HG02852 (cell line): ENCODE data around the gene ACP6.
"Not testable (repeated sequence)": the region's sequence is repeated elsewhere in the genome, so short reads cannot be mapped to it uniquely, and the experiment has no call there.

Source experiments
- ATAC-seq: cut with Tn5 transposase; IDR thresholded peaks from one replicate; pipeline ENCODE4 v1.9.1; 2021; ENCODE audit warnings: mild to moderate bottlenecking, moderate library complexity; ENCODE audit not compliant: unreplicated experiment

Gene ACP6

DNA sequence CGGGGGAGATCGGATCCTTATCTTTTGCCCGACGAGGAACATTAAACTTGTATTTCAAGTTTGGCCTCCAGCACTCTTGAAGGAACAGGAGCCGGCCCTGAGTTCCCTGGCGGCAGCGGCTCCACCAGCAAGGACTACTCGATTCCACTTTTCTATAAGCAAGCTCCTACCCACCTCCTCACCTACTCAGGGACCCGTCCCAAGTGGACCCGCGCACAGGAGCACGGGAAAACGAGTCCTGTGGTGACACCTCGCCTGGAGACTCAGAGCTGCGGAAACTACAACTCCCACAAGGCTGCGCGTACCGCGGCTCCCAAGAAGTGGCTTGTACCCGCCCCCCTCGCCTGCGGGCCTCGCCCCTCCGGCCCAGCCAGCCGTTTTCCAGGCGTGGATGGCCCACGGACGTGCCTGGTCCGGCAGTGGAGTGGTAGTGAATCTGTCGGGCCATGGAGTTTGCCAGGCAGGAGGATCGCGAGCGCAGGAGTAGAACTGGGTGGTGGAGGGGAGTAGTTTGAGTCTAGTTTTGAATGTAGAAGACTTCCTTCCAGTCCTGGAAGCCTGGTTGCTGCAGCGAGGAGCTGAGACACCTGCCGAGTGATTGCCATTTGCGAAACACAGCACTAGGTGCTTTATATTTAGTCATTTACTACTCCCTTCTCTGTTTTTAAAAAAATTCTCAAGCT is at the start of gene ACP6:
Gene ACP6 (minus strand): TSS at position 206 of the 683 bp plus-strand sequence. CDS start 476 bp downstream, outside the sequence.
- peak; percentile 97 for ATAC-seq

DNA sequence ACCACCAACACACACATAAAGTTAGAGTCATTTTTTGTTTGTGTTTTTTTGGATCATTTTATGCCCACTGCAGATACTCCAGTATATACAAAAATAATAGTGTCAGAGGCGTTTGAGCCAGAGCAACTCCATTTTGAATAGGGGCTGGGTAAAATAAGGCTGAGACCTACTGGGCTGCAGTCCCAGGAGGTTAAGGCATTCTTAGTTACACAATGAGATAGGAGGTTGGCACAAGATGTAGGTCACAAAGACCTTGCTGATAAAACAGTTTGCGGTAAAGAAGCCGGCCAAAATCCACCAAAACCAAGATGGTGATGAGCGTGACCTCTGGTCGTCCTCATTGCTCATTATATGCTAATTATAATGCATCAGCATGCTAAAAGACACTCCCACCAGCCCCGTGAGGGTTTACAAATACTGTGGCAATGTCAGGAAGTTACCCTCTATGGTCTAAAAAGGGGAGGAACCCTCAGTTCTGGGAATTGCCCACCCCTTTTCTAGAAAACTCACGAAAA is 49.4 kb upstream of the ACP6 start:
- ATAC-seq, result no peak

DNA sequence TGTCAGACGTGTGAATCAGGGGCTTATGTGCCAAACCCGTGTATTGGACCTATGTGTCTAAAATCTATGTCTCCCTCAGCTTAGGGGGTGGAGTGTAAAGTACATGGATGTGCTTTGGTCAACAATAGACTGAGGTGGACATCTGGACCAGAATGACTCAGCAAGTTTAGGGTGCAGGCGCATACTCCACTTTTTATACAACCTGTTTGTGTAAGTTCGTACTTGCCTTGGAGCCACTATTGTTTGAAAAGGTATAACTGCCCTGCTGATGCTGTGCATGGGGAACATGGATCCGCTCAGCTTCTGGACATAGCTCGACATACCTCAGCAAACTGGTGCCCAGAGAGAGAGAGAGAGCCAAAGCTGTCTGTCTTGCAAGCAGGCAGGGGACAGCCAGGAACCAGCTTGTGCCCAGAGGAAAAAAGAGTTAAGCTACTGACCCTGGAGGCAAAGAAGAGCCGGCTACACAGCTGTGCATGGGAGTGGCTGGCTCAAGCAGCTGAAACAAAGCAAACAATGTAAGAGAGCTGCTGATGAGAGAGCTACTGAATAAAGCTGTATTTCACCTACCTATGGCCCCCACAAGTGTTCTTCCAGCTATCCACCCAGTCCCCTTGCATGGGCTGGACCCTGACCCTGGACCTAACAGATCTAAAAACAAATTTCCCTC is 48.8 kb upstream of the ACP6 start:
- ATAC-seq, result no peak

DNA sequence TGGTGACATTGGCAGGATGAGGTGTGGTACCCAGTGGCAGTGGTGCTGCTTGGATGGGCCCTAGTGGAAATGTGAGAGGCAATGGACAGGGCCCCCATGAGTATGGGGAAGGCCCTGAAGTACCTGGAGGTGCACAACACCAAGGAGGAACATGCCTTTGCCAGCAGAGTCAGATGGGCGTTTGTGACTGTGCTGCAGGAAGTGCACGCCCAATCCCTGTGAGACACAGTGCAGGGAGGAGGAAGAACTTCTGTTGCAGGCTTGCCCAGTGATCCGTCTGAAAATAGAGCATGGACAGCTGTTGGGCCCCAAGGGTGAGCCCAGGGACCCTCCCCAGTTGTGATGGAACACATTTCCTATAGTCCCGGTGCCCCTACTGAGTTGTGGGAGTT is 47.4 kb upstream of the ACP6 start:
- no peak for ATAC-seq

DNA sequence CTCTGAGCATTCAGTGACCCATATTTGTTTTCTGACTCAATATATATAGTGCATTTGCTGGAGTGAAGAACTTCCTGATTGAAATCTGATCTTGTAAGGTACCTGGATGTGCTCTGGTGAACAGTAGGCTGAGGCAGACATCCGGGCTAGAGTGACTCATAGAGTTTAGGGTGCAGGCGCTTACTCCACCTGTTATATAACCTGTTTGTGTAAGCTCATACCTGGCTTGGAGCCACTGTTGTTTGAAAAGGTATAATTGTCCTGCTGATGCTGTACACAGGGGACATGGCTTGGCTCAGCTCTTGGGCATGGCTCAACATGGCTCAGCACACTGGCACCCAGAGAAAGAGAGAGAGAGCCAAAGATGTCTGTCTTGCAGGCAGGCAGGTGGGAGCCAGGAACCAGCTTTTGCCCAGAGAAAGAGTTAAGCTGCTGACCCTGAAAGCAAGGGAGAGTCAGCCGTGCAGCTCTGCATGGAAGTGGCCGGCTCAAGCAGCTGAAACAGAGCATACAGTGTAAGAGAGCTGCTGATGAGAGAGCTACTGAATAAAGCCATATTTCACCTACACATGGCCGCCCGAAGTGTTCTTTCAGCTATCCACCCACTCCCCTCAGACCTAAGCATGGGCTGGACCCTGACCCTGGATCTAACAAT is 46.9 kb upstream of the ACP6 start:
- no peak for ATAC-seq

DNA sequence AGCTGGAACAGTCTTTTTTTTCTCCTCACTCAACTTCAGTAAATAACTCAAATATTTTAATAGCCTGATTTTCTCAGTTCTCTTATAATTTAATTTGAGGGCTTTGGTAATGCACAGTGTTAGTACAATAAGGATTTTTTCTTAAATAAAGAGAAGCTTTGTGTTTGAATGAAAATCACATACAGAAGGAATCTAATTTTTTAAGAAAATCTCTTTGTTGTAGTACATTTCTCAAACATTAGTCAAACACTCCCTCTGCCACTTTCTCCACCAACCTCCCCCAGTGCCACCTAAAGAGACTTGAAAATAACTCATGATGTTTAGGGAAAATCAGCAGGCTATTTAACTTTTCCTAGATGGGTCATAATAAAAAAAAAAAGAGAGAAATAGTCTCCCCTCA is 42.3 kb upstream of the ACP6 start:
- no peak for ATAC-seq

DNA sequence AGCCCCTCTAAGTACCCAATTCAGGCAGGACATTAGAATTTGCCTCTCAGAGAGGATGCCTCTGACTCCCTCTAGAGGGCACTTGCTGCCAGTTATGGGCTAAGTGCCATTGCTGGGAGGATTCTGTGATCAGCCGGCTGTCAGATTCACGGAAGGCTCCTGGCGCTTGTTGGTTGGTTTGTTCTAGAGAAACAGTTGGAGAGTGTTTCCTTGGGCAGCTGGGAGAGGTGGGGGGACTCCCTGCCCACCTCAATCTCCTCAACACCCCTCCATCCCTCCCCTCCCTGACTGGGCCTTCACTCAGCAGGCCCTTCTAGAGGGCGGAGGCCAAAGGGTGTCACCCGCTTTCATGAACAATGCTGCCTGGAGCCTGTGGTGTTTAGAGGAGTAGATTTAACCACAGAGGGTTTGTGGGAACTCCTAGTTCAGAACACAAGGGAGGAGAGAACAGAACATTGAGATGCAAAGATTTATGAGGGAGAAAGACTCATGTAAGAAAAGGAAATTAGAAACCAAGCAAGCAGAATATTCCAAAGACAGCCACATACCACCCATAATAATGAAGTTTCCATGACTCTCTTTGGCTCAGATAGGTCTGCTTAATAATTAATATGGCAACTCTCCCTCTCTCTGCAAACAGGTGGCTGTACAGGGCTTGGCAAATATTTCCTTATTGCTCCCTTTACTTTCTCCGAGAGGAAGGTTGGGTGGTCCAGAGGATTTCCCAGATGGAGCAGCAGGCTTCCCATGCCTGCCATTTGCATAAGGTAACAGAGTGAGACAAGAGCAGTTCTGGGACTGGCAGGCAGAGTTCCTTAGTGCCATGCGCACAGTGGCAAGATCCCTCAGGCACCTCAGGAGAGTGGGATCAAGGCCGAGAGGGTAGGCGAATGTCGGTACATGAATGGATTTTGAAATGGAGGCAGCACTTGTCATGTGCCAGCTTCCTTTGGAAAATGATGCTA is 30.0 kb upstream of the ACP6 start:
- ATAC-seq, result no peak

DNA sequence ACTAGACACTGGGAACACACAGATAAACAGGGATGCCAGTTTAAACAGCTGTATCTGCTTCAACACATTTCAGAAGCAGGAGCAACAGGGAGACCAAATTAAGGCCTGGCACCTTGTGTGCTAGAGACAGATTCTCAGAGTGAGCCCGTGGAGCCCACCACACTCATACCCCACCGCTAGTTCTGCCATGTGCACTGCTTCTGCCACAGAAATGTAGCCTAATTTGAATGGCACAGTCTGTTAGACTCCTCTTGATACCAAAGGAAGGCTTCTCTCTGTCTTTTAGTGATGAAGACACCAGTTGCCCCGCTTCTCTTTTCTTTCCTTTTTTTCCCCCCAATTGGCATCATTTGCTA is 29.3 kb upstream of the ACP6 start:
- ATAC-seq, result no peak

DNA sequence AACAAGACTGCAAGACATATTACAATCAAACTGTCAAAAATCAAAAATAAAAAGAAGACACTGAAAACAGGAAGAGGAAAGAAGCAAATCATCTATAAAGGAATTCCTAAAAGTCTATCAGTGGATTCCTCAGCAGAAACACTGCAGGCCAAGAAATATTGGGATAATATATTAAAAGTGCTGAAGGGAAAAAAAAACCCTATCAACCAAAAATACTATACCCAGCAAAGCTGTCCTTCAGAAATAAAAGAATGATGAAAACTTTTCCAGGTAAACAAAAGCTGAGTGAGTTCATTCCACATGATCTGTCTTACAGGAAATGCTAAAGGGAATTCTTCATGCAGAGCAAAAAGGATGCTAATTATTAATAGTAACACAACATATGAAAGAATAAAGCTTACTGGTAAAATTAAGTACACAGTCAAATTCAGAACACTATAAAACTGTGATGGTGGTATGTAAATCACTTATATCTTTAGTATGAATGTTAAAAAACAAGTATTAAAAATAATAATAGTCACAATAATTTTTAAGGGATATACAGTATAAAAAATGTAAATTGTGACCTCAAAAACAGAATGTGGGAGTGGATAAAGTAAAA is 12.9 kb upstream of the ACP6 start:
- no peak for ATAC-seq

DNA sequence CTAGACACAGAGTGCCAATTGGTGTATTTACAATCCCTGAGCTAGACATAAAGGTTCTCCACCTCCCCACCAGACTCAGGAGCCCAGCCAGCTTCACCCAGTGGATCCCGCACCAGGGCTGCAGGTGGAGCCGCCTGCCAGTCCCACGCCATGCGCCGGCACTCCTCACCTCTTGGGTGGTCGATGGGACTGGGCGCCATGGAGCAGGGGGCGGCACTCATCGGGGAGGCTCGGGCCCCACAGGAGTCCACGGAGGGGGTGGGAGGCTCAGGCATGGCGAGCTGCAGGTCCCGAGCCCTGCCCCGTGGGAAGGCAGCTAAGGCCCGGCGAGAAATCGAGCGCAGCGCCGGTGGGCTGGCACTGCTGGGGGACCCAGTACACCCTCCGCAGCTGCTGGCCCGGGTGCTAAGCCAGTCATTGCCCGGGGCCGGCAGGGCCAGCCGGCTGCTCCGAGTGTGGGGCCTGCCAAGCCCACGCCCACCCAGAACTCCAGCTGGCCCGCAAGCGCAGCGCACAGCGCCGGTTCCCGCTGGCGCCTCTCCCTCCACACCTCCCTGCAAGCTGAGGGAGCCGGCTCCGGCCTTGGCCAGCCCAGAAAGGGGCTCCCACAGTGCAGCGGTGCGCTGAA is 10.4 kb upstream of the ACP6 start:
- ATAC-seq, result not testable (repeated sequence)

DNA sequence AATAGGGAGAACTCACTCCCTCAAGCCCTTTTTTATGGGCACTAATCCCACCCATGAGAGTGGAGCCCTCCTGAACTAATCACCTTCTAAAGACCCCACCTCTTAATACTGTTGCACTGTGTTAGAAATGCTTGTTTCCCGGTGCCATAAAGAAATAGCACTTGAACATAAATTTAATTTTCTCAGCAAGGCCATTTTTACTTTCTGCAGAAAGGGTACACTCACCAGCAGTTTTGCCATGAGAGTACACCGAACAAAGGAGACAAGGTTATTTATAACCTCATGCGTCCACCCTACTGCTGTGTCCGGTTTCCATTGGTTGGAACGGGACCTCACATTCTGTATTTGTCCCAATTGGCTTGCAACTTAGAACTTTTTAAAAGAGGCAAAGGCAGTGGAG is 7.4 kb upstream of the ACP6 start:
- ATAC-seq, result not testable (repeated sequence)

DNA sequence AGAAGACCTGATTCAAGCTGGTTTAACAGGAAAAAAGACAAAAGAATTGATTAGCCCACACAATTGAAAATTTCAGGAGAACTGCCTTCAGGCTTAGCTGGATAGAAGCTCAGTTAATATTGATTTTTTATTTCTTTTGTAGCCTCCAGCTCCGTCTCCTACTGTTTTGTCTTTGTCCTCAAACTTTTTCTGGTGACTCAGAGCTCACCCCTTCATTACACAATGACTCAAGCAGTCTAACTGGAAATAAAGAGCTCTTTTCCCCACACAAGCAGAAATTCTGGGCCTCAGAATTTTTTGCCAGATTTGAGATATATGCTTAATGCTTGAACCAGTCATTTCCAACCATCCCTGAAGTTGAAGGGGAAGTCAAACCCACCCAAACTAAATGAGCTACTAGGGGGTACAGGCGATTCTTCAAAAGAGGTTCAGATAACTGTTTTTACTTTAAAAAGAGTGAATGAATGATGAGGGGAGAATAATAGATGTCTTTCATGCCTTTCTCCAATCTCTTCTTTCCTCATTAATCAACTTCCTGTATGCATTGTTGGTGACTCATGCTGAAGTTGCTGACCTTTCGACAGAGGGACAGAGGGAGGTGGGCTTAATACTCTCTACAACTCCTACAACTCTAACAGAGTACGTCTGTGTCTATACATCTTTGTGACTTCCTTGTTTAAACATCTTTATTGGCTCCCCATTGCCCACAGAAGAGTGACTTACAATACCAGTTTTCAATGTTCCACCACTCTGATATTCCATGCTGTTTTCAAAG is 6.2 kb upstream of the ACP6 start:
- ATAC-seq, result no peak

DNA sequence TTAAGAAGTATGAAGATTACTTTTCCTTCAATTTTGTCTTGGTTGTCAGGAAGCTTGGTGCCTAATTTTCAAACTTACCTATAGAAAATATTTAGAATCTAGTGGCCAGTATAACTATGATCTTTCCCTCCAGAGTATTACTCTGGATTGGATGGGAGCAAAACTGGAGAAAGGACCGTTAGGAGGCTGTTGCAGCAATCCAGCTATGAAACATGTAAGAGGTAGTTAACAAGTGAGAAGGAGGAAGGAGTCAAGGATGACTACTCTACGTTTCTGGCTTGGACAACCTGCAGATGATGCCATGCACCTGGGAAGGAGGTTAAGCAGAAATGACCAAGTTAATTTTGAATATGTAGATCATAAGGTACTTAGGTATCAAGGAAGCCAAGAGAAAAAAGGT is 3.5 kb upstream of the ACP6 start:
- no peak for ATAC-seq

DNA sequence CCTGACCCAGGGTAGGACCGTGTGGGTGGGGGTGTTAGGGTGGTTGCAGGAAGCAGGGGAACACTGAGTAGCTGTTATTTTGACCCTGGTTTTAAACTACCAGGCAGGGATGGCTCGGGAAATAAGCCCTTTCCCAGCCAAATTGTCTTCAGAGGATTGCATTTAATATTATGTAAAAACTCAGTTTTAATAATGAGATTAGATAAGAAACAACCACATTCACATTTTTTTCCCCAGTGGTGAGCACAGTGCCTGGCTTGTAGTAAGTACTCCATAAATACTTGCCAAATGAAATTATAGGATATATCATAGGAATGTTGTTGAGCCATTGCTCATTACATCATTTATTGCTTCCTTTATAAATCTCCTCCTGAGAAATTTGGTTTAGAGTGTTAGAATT is 3.1 kb upstream of the ACP6 start:
- no peak for ATAC-seq

DNA sequence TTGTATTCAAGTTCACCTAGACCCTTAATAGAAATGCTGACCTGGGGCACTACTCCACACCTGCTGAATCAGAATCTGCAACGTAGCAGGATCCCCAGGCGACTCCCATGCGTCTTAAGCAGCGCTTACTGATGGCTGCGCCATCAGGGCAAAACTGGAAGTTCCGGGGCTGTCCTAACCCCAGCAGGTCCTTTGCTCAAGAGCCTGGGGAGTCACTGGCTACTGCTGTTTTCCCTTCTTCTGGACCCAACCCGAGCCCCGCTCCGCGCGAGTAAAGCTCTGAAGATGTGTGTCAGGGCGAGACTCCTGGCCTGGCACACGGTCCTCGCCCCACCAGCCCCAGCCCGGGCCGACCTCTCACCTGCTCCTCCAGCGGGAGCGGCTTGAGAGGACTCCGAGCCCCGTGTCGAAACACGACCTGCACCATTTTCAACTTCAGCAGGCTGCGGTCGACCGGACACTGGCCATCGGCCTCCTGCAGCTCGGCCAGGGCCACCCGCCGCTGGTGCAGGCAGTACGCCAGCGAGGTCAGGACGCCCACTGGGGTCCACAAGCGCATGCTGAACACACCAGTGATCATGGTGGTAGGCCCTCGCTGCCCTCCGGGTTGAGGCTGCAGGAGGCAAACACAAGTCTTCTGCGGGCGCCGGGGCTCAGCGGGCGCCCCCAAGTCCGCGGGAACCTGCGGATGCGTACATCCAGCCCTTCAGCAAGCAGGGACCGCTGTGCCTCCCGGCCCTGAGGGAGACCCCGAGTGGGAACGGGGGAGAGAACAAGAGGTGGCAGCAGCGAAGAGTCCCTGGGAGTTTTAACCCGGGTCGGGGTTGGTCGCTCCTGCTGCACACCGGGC is 630 bp downstream of the ACP6 start:
- peak; percentile 37 for ATAC-seq

DNA sequence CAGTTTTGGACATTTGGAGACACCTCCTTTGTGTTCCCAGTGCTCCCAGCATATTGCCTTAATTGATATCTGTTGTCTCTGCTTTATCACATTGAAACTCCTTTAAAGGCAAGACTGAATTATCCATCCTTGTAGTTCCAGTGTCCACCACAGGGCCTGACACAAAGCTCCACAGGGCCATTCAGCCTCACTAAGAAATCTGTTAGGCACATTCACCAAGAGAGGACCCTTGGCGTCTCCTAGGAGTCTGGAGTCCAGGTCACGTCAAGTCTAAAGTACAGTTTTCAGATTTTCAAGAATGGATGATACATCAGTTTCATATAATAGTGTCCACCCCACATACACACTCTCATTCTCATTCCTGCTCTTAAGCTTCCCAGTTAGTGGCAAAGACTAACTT is 4.8 kb downstream of the ACP6 start:
- no peak for ATAC-seq

DNA sequence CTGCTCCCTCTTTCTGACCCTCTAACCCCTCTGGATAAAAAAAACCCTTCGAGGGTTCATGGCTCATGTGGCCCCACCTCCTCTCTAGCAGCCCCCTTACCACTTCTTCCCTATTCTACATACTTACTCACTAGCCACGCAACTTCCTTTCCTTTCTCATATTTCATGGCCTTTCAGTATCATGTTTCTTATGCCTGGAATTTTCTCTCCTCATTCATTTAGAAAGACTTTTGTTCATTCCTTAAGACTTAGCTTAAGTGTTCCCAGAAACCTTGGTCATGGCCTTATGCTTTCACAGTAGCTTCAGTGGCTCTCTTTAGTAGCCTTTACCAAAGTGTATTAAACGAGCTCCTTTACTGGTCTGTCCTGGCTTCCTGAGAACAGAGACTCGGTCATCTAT is 6.1 kb downstream of the ACP6 start:
- no peak for ATAC-seq

DNA sequence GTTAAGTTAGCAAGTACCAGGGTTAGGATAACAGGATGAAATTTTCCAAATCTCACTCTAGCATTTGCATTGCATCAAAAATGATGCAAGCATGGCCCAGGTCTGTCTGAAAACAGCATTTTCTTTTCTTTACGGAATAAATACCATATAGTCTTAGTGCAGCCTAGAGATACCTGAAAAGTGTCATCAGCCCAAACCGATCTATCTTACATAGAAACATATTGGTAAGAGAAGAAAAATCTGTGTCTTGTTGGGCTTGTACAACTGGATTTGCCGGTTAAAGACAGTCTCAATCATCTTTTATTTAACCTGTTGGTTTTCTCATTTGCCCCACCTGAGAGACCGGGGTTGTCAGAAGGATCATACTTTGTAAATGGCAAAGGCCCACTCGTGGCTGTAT is 15.8 kb downstream of the ACP6 start:
- ATAC-seq, result no peak
